Skeletal muscle tissue (tissue), 4 donors: Measurements from ENCODE around the gene CHRNA3. TPM values are rescaled to one million over a fixed set of nuclear protein-coding genes. Genes with fewer than 3 reads are reported as not detected.
A peak's percentile ranks its signal among the peaks of the same experiment; 100 is the strongest.

Experiments
- H3K27ac ChIP-seq: one replicate; pipeline ENCODE4 v1.7.0; 2013; ENCODE audit warnings: mild to moderate bottlenecking, low read depth, low read length, inconsistent platforms
- H3K27me3 ChIP-seq, 3 donors: one replicate each; pipeline ENCODE4 v1.7.0; 2013; ENCODE audit warnings: low read length in 3 of 3; ENCODE audit not compliant: control insufficient read depth in 3 of 3, insufficient read depth in 3 of 3
- H3K36me3 ChIP-seq, 3 donors: one replicate each; pipeline ENCODE4 v1.7.0; 2013; ENCODE audit warnings: low read length in 3 of 3; ENCODE audit not compliant: control insufficient read depth in 3 of 3, insufficient read depth in 3 of 3
- H3K4me1 ChIP-seq, 3 donors: one replicate each; pipeline ENCODE4 v1.7.0; 2013; ENCODE audit warnings: low read length in 3 of 3, mild to moderate bottlenecking in 3 of 3; ENCODE audit not compliant: control insufficient read depth in 3 of 3, insufficient read depth in 3 of 3
- H3K4me3 ChIP-seq, 3 donors: one replicate each; pipeline ENCODE4 v1.7.0; 2013; ENCODE audit warnings: low read length in 3 of 3
- H3K9ac ChIP-seq, 3 donors: one replicate each; pipeline ENCODE4 v1.7.0; 2013; ENCODE audit warnings: low read length in 3 of 3, mild to moderate bottlenecking in 3 of 3, moderate library complexity in 2 of 3, low read depth in 1 of 3
- H3K9me3 ChIP-seq, 3 donors: one replicate each; pipeline ENCODE4 v1.7.0; 2013; ENCODE audit warnings: low read length in 3 of 3; ENCODE audit not compliant: control insufficient read depth in 3 of 3
- total RNA-seq: library from RNA; depleted of rRNA; stranded (reverse); fragments of >200 nt; gene quantifications from one replicate; pipeline ENCODE4 v1.2.3, GENCODE V29; 2014
- donor health status: Osteomylitis.

Gene CHRNA3
- not detected for total RNA-seq

DNA sequence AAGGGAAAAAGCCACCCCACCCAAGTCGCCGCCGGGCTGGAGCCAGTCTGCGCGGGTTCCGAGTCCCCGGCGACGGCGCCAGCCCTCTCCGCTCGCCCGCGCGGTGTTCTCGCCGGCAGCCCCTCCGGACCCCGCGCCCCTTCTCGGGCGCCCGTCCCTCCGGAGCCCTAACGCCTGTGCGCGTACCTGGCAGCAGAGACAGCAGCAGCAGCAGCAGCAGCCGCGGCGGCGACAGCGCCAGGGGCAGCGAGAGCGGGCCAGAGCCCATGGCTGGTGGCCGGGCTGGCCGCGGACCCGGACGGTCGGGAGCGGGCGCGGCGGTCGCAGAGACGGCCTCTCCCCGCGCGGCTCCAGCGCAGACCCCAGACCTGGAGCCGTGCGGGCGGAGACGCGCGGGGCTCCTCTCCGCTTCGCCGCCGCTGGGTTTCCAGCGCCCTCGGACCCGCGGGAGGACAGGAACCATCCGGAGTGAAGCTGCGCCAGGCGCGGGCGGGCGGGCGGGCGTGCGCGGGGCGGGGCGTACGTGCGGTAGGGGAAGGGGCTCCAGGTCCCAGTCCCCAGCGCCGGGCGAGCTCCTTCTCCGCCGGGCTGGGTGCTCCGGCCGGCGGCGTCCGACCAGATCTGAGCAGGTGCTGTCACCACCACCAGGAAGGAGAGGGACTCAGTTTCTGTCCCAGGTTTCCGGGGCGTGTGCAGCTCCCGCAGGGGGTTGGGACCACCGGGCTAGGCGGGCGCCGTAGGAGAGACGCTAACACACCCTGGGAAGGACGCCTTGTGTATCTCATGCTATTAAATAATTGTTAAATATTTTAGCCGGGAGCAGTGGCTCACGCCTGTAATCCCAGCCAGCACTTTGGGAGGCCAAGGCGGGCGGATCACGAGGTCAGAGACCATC lies at the start of gene CHRNA3:
Gene CHRNA3, minus strand, starts transcription at position 470 of the 895 bp plus-strand sequence. Its CDS starts 202 bp downstream, at position 268.
- H3K27ac ChIP-seq = no peak within 1 kb of the TSS
- no peaks in the 10 kb centered on the region for H3K9me3 ChIP-seq
- no peaks in the 10 kb centered on the region for H3K36me3 ChIP-seq
- peaks cover 36 to 43% (median 42%) of the 10 kb centered on the region in 3 donors for H3K27me3 ChIP-seq
- peaks cover 0 to 20% (median 14%) of the 10 kb centered on the region in 3 donors for H3K4me1 ChIP-seq
- peak within 1 kb of the TSS in 2 of 3 donors; percentile 35 to 43 for H3K4me3 ChIP-seq
- H3K9ac ChIP-seq = peak within 1 kb of the TSS in 1 of 3 donors; percentile 3

DNA sequence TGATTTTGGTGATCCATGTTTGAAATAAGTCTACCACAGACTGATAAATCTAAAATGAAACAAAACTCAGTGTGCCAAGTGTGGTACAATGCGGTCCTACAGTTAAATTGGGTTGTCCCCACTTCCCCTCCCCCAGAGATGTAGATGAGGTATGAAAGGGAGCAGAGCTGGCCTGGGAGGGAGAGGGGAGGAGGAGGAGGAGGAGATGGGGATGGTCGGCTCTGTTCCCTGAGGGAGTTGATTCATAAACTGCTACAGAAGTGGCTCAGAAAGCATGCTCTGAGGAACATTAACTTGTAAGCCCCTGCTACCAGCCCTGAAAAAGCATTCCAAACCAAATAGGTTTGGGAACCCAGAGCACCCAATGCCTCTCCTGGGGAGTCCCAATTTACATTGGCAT lies 48.2 kb upstream of the CHRNA3 start:
- no peak overlapping the region for H3K4me3 ChIP-seq
- H3K4me1 ChIP-seq = peaks cover 13 to 18% (median 15%) of the 10 kb centered on the region in 3 donors
- H3K27me3 ChIP-seq = peaks cover 0 to 2% (median 0%) of the 10 kb centered on the region in 3 donors
- H3K9me3 ChIP-seq = peaks cover 0 to 3% (median 0%) of the 10 kb centered on the region in 3 donors
- H3K27ac ChIP-seq = no peak overlapping the region
- H3K36me3 ChIP-seq = no peaks in the 10 kb centered on the region
- H3K9ac ChIP-seq = no peak overlapping the region

DNA sequence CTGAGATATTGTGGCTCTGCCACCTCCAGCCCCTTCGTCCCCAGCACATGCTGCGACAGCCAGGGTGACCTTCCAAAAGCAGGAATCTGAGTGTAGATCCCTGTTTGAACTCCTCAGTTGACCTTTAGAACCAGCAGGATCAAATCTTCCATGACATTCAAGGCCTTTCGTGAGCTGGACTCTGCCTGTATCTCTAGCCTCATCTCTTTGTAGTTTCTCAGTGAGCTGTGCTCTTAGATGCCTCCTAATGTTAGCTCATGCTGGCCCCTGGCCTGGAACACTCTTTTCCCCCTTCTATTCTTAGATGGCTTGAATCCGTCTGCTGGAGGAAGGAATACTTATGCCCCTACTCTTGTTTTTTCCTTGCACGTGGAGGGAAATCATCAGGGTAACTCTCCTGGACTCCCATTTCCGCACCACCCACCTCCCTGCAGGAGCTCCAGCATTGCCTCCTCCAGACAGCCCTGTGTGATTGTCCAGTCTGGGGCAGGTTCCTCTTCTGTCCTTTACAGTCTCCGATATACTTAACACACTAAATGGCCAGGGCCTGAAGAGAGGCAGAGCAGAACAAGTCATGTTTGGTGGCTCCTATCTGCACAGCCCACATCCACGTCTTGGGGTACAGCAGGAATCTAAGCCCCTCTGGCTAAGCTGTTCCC lies 46.9 kb upstream of the CHRNA3 start:
- Histone ChIP-seq H3K36me3 (no peaks in the 10 kb centered on the region), H3K27me3 (peaks cover 0 to 2% (median 0%) of the 10 kb centered on the region in 3 donors), H3K27ac (no peak overlapping the region), H3K4me3 (no peak overlapping the region), H3K4me1 (peaks cover 13 to 18% (median 15%) of the 10 kb centered on the region in 3 donors), H3K9me3 (no peaks in the 10 kb centered on the region), H3K9ac (no peak overlapping the region)

DNA sequence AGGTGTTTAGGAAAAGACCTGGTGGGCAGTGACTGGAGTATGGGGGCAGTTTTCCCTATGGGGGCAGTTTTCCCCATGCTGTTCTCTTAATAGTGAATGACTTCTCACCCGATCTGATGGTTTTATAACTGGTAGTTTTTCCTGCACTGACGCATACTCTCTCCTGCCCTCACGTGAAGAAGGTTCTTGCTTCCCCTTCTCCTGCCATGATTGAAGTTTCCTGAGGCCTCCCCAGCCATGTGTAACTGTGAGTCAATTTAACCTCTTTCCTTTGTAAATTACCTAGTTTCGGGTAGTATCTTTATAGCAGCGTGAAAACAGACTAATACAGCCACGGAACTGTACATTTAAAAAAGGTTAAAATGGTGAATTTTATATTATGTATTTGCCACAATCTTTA lies 45.2 kb upstream of the CHRNA3 start:
- no peaks in the 10 kb centered on the region for H3K36me3 ChIP-seq
- peaks cover 7 to 9% (median 9%) of the 10 kb centered on the region in 3 donors for H3K4me1 ChIP-seq
- no peaks in the 10 kb centered on the region for H3K9me3 ChIP-seq
- peaks cover 0 to 2% (median 0%) of the 10 kb centered on the region in 3 donors for H3K27me3 ChIP-seq
- no peak overlapping the region for H3K9ac ChIP-seq
- H3K4me3 ChIP-seq = no peak overlapping the region
- no peak overlapping the region for H3K27ac ChIP-seq

DNA sequence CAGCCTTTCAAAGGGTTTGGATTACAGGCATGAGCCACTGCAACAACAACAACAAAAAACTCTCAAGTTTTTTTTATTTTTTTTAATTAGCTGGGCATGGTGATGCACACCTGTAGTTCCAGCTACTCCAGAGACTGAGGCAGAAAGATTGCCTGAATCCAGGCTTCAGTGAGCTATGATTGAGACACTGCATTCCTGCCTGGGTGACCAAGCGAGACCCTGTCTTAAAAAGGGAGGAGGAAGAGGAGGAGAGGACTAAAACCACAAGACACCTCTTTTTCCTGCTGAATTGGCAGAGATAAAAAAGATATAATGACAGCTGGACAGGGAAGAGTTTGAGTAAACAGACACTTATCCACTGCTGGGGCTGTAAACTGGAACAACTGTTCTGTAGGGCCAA lies 42.9 kb upstream of the CHRNA3 start:
- no peaks in the 10 kb centered on the region for H3K36me3 ChIP-seq
- peaks cover 0 to 6% (median 0%) of the 10 kb centered on the region in 3 donors for H3K27me3 ChIP-seq
- H3K4me1 ChIP-seq = peaks cover 7 to 9% (median 9%) of the 10 kb centered on the region in 3 donors
- H3K27ac ChIP-seq = no peak overlapping the region
- H3K4me3 ChIP-seq = no peak overlapping the region
- H3K9ac ChIP-seq = no peak overlapping the region
- H3K9me3 ChIP-seq = no peaks in the 10 kb centered on the region

DNA sequence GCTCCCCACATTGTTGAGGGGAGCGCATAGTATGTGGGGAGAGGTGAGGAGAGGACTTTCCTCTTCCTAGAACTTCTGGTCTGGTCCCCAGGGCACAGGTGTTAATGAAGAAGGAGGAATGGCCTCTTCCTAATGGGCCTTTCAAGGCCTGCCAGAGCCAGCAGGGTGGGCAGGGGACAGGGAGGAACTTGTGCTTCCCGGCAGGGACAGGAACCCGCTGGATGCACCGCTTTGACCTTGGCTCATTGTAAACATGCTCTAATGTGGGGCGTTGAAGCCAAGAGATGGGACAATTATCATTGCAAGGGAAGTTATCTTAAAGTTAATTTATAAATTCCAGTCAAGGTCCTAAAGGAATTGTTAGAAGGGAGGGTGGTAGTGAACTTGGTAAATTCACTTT lies 41.2 kb upstream of the CHRNA3 start:
- no peak overlapping the region for H3K4me3 ChIP-seq
- peaks cover 0 to 7% (median 0%) of the 10 kb centered on the region in 3 donors for H3K27me3 ChIP-seq
- H3K27ac ChIP-seq = no peak overlapping the region
- H3K9ac ChIP-seq = no peak overlapping the region
- no peaks in the 10 kb centered on the region for H3K4me1 ChIP-seq
- no peaks in the 10 kb centered on the region for H3K36me3 ChIP-seq
- H3K9me3 ChIP-seq = no peaks in the 10 kb centered on the region

DNA sequence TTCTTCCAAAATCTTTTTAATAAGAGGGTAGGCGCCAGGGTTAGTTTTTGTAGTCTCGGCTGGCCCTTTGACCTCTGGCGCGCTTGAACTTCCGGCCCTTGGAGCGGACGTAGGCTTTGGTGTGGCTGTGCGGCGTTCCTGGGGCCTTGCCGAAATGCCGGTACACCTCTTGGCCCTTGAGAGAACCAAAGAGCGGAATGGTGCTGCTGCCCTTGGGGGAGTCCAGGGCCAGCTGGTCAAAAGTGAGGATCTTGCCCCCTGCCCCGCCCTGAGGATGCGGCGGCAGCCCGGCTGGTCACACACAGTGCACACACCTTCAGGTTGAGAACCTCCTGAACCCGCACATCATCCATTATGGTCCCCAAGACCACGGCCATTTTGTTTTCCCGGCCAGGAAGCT lies 40.2 kb upstream of the CHRNA3 start:
- H3K9me3 ChIP-seq = no peaks in the 10 kb centered on the region
- no peak overlapping the region for H3K4me3 ChIP-seq
- no peak overlapping the region for H3K9ac ChIP-seq
- no peaks in the 10 kb centered on the region for H3K4me1 ChIP-seq
- no peaks in the 10 kb centered on the region for H3K36me3 ChIP-seq
- no peak overlapping the region for H3K27ac ChIP-seq
- H3K27me3 ChIP-seq = peaks cover 0 to 7% (median 0%) of the 10 kb centered on the region in 3 donors

DNA sequence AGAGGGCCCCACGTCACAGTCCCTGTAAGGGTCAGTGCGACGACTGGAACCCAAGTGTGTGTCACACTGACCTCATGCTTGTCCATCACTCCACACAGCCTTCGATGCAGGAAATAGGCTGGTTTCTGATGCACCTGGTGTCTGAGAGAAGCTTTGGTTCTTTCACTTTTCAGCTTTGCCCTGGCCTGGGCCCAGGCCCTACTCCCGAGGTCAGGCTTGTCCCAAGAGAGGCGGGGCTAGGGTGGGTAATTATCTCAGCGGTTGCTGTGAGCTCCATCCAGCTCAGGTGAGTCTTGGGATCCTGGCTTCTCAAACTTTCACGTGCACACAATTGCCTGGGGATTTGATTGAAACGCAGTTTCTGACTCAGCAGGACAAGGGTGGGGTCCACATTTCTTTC lies 39.8 kb upstream of the CHRNA3 start:
- H3K4me3 ChIP-seq = no peak overlapping the region
- no peaks in the 10 kb centered on the region for H3K36me3 ChIP-seq
- no peaks in the 10 kb centered on the region for H3K9me3 ChIP-seq

DNA sequence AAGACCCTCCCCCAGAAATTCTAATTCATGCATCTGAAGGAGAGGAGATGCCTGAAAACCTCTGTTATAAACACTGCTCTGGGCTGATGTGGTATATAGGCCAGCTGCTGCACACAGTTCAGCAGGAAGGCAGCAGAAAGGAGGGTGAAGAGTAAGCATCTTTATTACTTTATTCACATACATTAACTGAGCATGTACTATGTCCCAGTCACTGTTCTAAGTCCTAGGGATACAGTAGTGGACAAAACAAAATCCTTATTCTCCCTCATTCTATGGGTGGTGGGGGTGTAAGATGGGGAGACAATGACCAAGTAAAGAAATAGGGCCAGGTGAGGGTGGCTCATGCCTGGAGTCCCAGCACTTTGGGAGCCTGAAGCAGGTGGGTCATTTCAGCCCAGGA lies 38.0 kb upstream of the CHRNA3 start:
- H3K9ac ChIP-seq = no peak overlapping the region
- H3K27ac ChIP-seq = no peak overlapping the region
- no peaks in the 10 kb centered on the region for H3K4me1 ChIP-seq
- peaks cover 0 to 7% (median 3%) of the 10 kb centered on the region in 3 donors for H3K27me3 ChIP-seq
- no peak overlapping the region for H3K4me3 ChIP-seq
- no peaks in the 10 kb centered on the region for H3K9me3 ChIP-seq
- H3K36me3 ChIP-seq = no peaks in the 10 kb centered on the region

More for the DNA sequence above, 39.8 kb upstream of the CHRNA3 start:
- Histone ChIP-seq H3K27me3 (peaks cover 0 to 7% (median 0%) of the 10 kb centered on the region in 3 donors), H3K27ac (no peak overlapping the region), H3K4me1 (no peaks in the 10 kb centered on the region), H3K9ac (no peak overlapping the region)

DNA sequence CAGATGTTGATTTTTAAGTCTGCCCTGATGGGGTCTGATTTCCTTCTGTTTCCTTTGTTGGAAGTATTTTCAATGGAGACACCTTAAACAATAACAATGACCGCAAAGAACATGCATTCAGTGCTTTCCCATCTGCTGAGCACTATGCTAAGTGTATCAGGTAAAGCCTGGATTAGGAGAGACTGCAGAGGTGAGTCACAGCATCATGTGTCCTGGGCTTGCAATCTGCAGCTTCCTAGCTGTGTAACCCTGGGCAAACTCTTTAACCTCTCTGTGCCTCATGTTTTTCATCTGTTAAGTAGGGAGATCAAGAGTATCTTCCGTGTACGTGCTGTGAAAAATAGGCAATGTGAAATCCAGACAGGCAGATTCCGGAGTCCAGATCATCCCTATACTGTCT lies 33.5 kb upstream of the CHRNA3 start:
- H3K4me1 ChIP-seq = peaks cover 7 to 13% (median 8%) of the 10 kb centered on the region in 3 donors
- H3K9ac ChIP-seq = no peak overlapping the region
- peaks cover 0 to 4% (median 3%) of the 10 kb centered on the region in 3 donors for H3K27me3 ChIP-seq
- H3K9me3 ChIP-seq = no peaks in the 10 kb centered on the region
- no peak overlapping the region for H3K27ac ChIP-seq
- no peak overlapping the region for H3K4me3 ChIP-seq
- no peaks in the 10 kb centered on the region for H3K36me3 ChIP-seq
